NB4 (cell line): ENCODE measurements around the gene SNAP47.

Experiments
- DNase-seq: peaks from one replicate; pipeline ENCODE4 v3.0.0; 2010; ENCODE audit warnings: low read depth
- H3K4me3 ChIP-seq: one replicate; pipeline ENCODE4 v1.5.1; 2011; ENCODE audit warnings: mild to moderate bottlenecking, low read depth, low read length, moderate library complexity
- CTCF ChIP-seq: IDR thresholded peaks from one replicate; pipeline ENCODE4 v1.5.1; 2012; ENCODE audit warnings: low read depth, low read length
- MAX ChIP-seq: IDR thresholded peaks from 2 replicates; pipeline ENCODE4 v1.6.1; 2011; ENCODE audit warnings: low read depth, low read length
- MYC ChIP-seq: IDR thresholded peaks from 2 replicates; pipeline ENCODE4 v1.6.1; 2011; ENCODE audit warnings: low read depth, low read length
- POLR2A ChIP-seq: IDR thresholded peaks from 2 replicates; pipeline ENCODE4 v1.6.1; 2011; ENCODE audit warnings: mild to moderate bottlenecking; ENCODE audit not compliant: insufficient read length; ENCODE audit errors: extremely low read depth

The SNAP47 gene

GRCh38 chr1:227749916-227750710 is 14.9 kb downstream of the SNAP47 start:
- DNase-seq = no peak
- H3K4me3 ChIP-seq = no peak overlapping the region
- TF ChIP-seq POLR2A (no peak), MYC (no peak), CTCF (no peak), MAX (no peak)

GRCh38 chr1:227753999-227754711 is 18.9 kb downstream of the SNAP47 start:
- DNase-seq = no peak
- TF ChIP-seq MYC (no peak), CTCF (no peak), MAX (no peak), POLR2A (no peak)
- no peak overlapping the region for H3K4me3 ChIP-seq

- TF ChIP-seq MYC = no peak
- no peak for TF ChIP-seq MAX
- TF ChIP-seq CTCF = no peak
- DNase-seq = no peak
- no peak overlapping the region for H3K4me3 ChIP-seq
These were observed 19.7 kb downstream of the SNAP47 start for GRCh38 chr1:227754958-227755357.

- no peak for TF ChIP-seq CTCF
- no peak for TF ChIP-seq MAX
- TF ChIP-seq POLR2A = no peak
- no peak for TF ChIP-seq MYC
- H3K4me3 ChIP-seq = no peak overlapping the region
- DNase-seq = no peak
These were observed 21.1 kb downstream of the SNAP47 start for GRCh38 chr1:227756172-227756959.

GRCh38 chr1:227757781-227758180 is 22.5 kb downstream of the SNAP47 start:
- TF ChIP-seq MAX (no peak), MYC (no peak), POLR2A (no peak), CTCF (no peak)

More at GRCh38 chr1:227757781-227758180, 22.5 kb downstream of the SNAP47 start:
- no peak for DNase-seq
- H3K4me3 ChIP-seq = no peak overlapping the region
